T-helper 1 cell treated with Interleukin-12 subunit alpha and Interleukin-12 subunit beta and Interleukin-4 antibody, amounts not matched to agents 30 ng/mL and 1 ng/mL, for 36 hours (primary cell): ENCODE results near the gene PM20D2. TPM values are rescaled to one million over a fixed set of nuclear protein-coding genes. Genes with fewer than 3 reads are reported as not detected.

Experiments used
- intact Hi-C: fragments of 100-400 bp; cut with micrococcal nuclease; formaldehyde crosslinking; loops from one replicate; pipeline ENCODE4 v1.15.1; 2024
- total RNA-seq: library from RNA; stranded (reverse); gene quantifications from 2 replicates; pipeline ENCODE4 v1.2.3, GENCODE V29; 2022

Gene PM20D2
- total RNA-seq, 1 donor from 2014 or later = 8.2 TPM

GRCh38 chr6:89144354-89144906, 1.4 kb upstream of the PM20D2 start:
- intact Hi-C loops = loop anchor here (2.0 to 10.0 kb wide), 3 partner anchors 154 to 1440 kb away; partner anchors contain the start of gene MAP3K7

- intact Hi-C loops = loop anchor here (1.0 to 10.0 kb wide), 8 partner anchors 28 to 1439 kb away; partner anchors contain the start of genes CASP8AP2, MAP3K7 and RNGTT
Measured at GRCh38 chr6:89145091-89145955, 532 bp upstream of the PM20D2 start.

- intact Hi-C loops = loop anchor here (2.0 to 10.0 kb wide), 5 partner anchors 206 to 1438 kb away; partner anchors contain the start of genes CASP8AP2, LYRM2, MAP3K7 and UBE2J1
Measured at GRCh38 chr6:89146718-89147700, 1.2 kb downstream of the PM20D2 start.

- intact Hi-C loops = loop anchor here (5.0 to 10.0 kb wide), 2 partner anchors 679 to 1437 kb away; partner anchors contain the start of genes CASP8AP2 and MAP3K7
Measured at GRCh38 chr6:89148016-89148750, 2.3 kb downstream of the PM20D2 start.

- intact Hi-C loops = no loop called here
Measured at GRCh38 chr6:89154131-89154530, 8.3 kb downstream of the PM20D2 start.

GRCh38 chr6:89160331-89161092, 14.7 kb downstream of the PM20D2 start:
- intact Hi-C loops = no loop called here

- intact Hi-C loops = no loop called here
Measured at GRCh38 chr6:89161326-89162046, 15.6 kb downstream of the PM20D2 start.

- intact Hi-C loops = no loop called here
Measured at GRCh38 chr6:89162047-89162371, 16.2 kb downstream of the PM20D2 start.

- intact Hi-C loops = no loop called here
Measured at GRCh38 chr6:89172131-89172530, 26.3 kb downstream of the PM20D2 start.

- intact Hi-C loops = no loop called here
Measured at GRCh38 chr6:89173634-89174033, 27.8 kb downstream of the PM20D2 start.

GRCh38 chr6:89180112-89180511, 34.3 kb downstream of the PM20D2 start:
- intact Hi-C loops = no loop called here

GRCh38 chr6:89180971-89181370, 35.1 kb downstream of the PM20D2 start:
- intact Hi-C loops = no loop called here

GRCh38 chr6:89183294-89183693, 37.4 kb downstream of the PM20D2 start:
- intact Hi-C loops = loop anchor here (1.0 kb wide), 1 partner anchor 27 kb away; no protein-coding TSS in a partner anchor

GRCh38 chr6:89184344-89184743, 38.5 kb downstream of the PM20D2 start:
- intact Hi-C loops = no loop called here

GRCh38 chr6:89186762-89187161, 40.9 kb downstream of the PM20D2 start:
- intact Hi-C loops = no loop called here

GRCh38 chr6:89187504-89187903, 41.6 kb downstream of the PM20D2 start:
- intact Hi-C loops = no loop called here

- intact Hi-C loops = no loop called here
Measured at GRCh38 chr6:89190741-89191140, 44.9 kb downstream of the PM20D2 start.

GRCh38 chr6:89194559-89194958, 48.7 kb downstream of the PM20D2 start:
- intact Hi-C loops = no loop called here

- intact Hi-C loops = no loop called here
Measured at GRCh38 chr6:89197141-89197540, 51.3 kb downstream of the PM20D2 start.
